HG03108 (cell line): ENCODE measurements around the gene TMOD1.
A peak's percentile ranks its signal among the peaks of the same experiment; 100 is the strongest.

Source experiments
- ATAC-seq: cut with Tn5 transposase; IDR thresholded peaks from one replicate; pipeline ENCODE4 v1.9.1; 2021; ENCODE audit warnings: moderate library complexity; ENCODE audit not compliant: unreplicated experiment

The TMOD1 gene

GRCh38 chr9:97543561-97543960 lies 42.1 kb downstream of the TMOD1 start:
- ATAC-seq: no peak

GRCh38 chr9:97545486-97545885 lies 44.0 kb downstream of the TMOD1 start:
- ATAC-seq: no peak

- ATAC-seq: no peak
These were observed 45.8 kb downstream of the TMOD1 start for GRCh38 chr9:97547098-97547829.

- ATAC-seq: no peak
These were observed 46.9 kb downstream of the TMOD1 start for GRCh38 chr9:97548379-97548778.

- no peak for ATAC-seq
These were observed 47.5 kb downstream of the TMOD1 start for GRCh38 chr9:97548819-97549540.

GRCh38 chr9:97550386-97550785 lies 48.9 kb downstream of the TMOD1 start:
- ATAC-seq: no peak

GRCh38 chr9:97551308-97551707 lies 49.8 kb downstream of the TMOD1 start:
- no peak for ATAC-seq

GRCh38 chr9:97553141-97553540 lies 51.7 kb downstream of the TMOD1 start:
- ATAC-seq: no peak

GRCh38 chr9:97553841-97554240 lies 52.4 kb downstream of the TMOD1 start:
- ATAC-seq: no peak

GRCh38 chr9:97554566-97555075 lies 53.2 kb downstream of the TMOD1 start:
- no peak for ATAC-seq

- no peak for ATAC-seq
These were observed 53.7 kb downstream of the TMOD1 start for GRCh38 chr9:97555164-97555563.

GRCh38 chr9:97556036-97556720 lies 54.7 kb downstream of the TMOD1 start:
- ATAC-seq: no peak

- no peak for ATAC-seq
These were observed 55.5 kb downstream of the TMOD1 start for GRCh38 chr9:97556721-97557605.

GRCh38 chr9:97557606-97558095 lies 56.2 kb downstream of the TMOD1 start:
- no peak for ATAC-seq

- ATAC-seq: no peak
These were observed 57.2 kb downstream of the TMOD1 start for GRCh38 chr9:97558701-97559101.

- peak; percentile 78 for ATAC-seq
These were observed 57.6 kb downstream of the TMOD1 start for GRCh38 chr9:97559111-97559514.

GRCh38 chr9:97560154-97560553 lies 58.7 kb downstream of the TMOD1 start:
- ATAC-seq: no peak

GRCh38 chr9:97560851-97561250 lies 59.4 kb downstream of the TMOD1 start:
- no peak for ATAC-seq

GRCh38 chr9:97561501-97561900 lies 60.0 kb downstream of the TMOD1 start:
- no peak for ATAC-seq

GRCh38 chr9:97562542-97562941 lies 61.1 kb downstream of the TMOD1 start:
- no peak for ATAC-seq
